Ascending aorta (tissue), 2 donors: ENCODE results near the gene PAM16. TPM values are rescaled to one million over a fixed set of nuclear protein-coding genes. Genes with fewer than 3 reads are reported as not detected.

Source experiments
- DNase-seq, 2 donors: peaks; one replicate each; pipeline ENCODE4 v3.0.0-alpha.2; 2019; ENCODE audit warnings: low spot score in 2 of 2
- H3K27ac ChIP-seq, 2 donors: fragments of 200-600 bp; sonication (generic); one replicate each; pipeline ENCODE4 v1.5.1; 2016 to 2017; ENCODE audit warnings: mild to moderate bottlenecking in 1 of 2
- H3K27me3 ChIP-seq: fragments of 200-600 bp; sonication (generic); one replicate; pipeline ENCODE4 v1.5.1; 2017
- H3K36me3 ChIP-seq, 2 donors: fragments of 200-600 bp; sonication (generic); one replicate each; pipeline ENCODE4 v1.5.1; 2016
- H3K4me1 ChIP-seq, 2 donors: fragments of 200-600 bp; sonication (generic); one replicate each; pipeline ENCODE4 v1.5.1; 2016 to 2017; ENCODE audit warnings: mild to moderate bottlenecking in 1 of 2
- H3K4me3 ChIP-seq, 2 donors: fragments of 200-600 bp; sonication (generic); one replicate each; pipeline ENCODE4 v1.5.1; 2016 to 2017; ENCODE audit warnings: mild to moderate bottlenecking in 1 of 2
- H3K9me3 ChIP-seq, 2 donors: fragments of 200-600 bp; sonication (generic); one replicate each; pipeline ENCODE4 v1.5.1; 2016
- CTCF ChIP-seq, 3 experiments: fragments of 200-600 bp in 2 of 3; fragments of 450-650 bp in 1 of 3; sonication (generic) in 2 of 3; IDR thresholded peaks; one replicate each; pipeline ENCODE4 v1.5.1; 2016 to 2019; ENCODE audit warnings: antibody characterized with exemption in 3 of 3, mild to moderate bottlenecking in 1 of 3, moderate library complexity in 1 of 3
- intact Hi-C: fragments of 100-400 bp; cut with DNase I; formaldehyde crosslinking; loops from one replicate; pipeline ENCODE4 v1.15.1; 2023
- total RNA-seq: library from RNA; depleted of rRNA; stranded (reverse); fragments of >200 nt; gene quantifications from one replicate; pipeline ENCODE4 v1.1.0, GENCODE V29; 2016

The PAM16 gene
- total RNA-seq, 1 donor from 2014 or later = 26.6 TPM

DNA sequence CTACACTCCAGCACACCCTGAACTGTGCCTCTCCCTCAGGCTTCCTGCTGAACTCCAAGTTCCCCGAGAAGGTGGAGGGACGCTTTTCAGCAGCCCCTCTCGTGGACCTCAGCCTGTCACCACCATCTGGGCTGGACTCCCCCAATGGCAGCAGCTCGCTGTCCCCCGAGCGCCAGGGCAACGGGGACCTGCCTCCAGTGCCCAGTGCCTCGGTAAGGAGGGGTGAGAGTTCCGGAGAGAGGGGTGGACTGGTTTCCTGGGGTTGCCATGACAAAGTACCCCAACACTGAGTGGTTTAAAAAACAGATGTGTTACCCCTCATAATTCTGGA is 17.8 kb downstream of the PAM16 start:
- H3K4me3 ChIP-seq = no peak overlapping the region
- DNase-seq = no peak
- no peak overlapping the region for H3K27ac ChIP-seq
- H3K27me3 ChIP-seq = no peaks in the 10 kb centered on the region
- H3K36me3 ChIP-seq = peaks cover 53 to 57% of the 10 kb centered on the region in 2 donors
- H3K9me3 ChIP-seq = no peaks in the 10 kb centered on the region
- H3K4me1 ChIP-seq = peaks cover 11 to 22% of the 10 kb centered on the region in 2 donors
- no peak for TF ChIP-seq CTCF (IDR thresholded peaks at IDR 0.05)
- intact Hi-C loops = no loop called here

GRCh38 chr16:4332623-4333307 is 18.4 kb downstream of the PAM16 start:
- DNase-seq = no peak
- Histone ChIP-seq H3K4me3 (no peak overlapping the region), H3K27me3 (no peaks in the 10 kb centered on the region), H3K9me3 (no peaks in the 10 kb centered on the region), H3K4me1 (peaks cover 16 to 28% of the 10 kb centered on the region in 2 donors), H3K27ac (no peak overlapping the region), H3K36me3 (peaks cover 51 to 52% of the 10 kb centered on the region in 2 donors)
- intact Hi-C loops = no loop called here
- TF ChIP-seq CTCF (IDR thresholded peaks at IDR 0.05) = no peak

- H3K4me3 ChIP-seq = no peak overlapping the region
- H3K9me3 ChIP-seq = no peaks in the 10 kb centered on the region
- peaks cover 45% of the 10 kb centered on the region in 2 donors for H3K36me3 ChIP-seq
- H3K27ac ChIP-seq = no peak overlapping the region
- DNase-seq = no peak
- H3K4me1 ChIP-seq = peaks cover 23 to 34% of the 10 kb centered on the region in 2 donors
- intact Hi-C loops = no loop called here
- TF ChIP-seq CTCF (IDR thresholded peaks at IDR 0.05) = no peak
- no peaks in the 10 kb centered on the region for H3K27me3 ChIP-seq
Observed at GRCh38 chr16:4332083-4332482, 19.0 kb downstream of the PAM16 start.

DNA sequence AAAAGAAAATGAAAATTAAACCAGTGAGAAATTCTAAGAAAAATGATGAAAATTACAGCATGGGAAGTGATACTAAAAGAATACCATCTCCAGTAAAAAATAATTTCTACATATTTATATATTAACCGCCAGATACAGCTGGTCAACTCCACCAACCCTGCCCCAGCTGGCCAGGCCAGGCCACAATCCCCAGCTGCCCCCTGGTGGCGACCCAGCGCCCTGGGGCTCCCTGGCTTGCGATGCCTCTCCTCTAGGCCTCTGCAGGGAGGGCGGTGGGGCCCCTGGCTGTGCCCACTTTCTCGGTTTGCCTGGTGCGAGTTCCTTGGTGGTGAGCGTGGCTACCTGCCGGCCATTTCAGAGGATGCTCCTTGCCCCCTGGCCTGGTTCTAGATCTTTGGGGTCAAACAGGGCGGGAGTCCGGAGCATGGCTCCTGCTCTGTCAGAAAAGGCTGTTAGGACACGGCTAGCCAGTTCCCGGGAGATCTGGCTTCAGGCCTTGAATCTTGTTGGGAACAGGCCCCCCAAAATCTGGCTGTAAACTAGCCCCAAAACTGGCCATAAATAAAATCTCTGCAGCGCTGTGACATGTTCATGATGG is 20.7 kb downstream of the PAM16 start:
- Histone ChIP-seq H3K36me3 (peaks cover 28 to 29% of the 10 kb centered on the region in 2 donors), H3K9me3 (no peaks in the 10 kb centered on the region), H3K4me1 (peaks cover 27 to 39% of the 10 kb centered on the region in 2 donors), H3K27ac (peak overlapping the region; percentile 21 to 94), H3K4me3 (no peak overlapping the region), H3K27me3 (no peaks in the 10 kb centered on the region)
- peak in 1 of 2 donors; percentile 91 for DNase-seq
- TF ChIP-seq CTCF (IDR thresholded peaks at IDR 0.05) = peak; percentile 89 to 97 (median 95)
- intact Hi-C loops = loop anchor here (1.0 to 2.0 kb wide), 3 partner anchors 42 to 130 kb away; no protein-coding TSS in a partner anchor

- Histone ChIP-seq H3K27me3 (no peaks in the 10 kb centered on the region), H3K27ac (peak overlapping the region; percentile 93 to 94), H3K9me3 (no peaks in the 10 kb centered on the region), H3K4me3 (peak overlapping the region; percentile 53 to 61), H3K36me3 (peaks cover 17 to 18% of the 10 kb centered on the region in 2 donors), H3K4me1 (peaks cover 40 to 51% of the 10 kb centered on the region in 2 donors)
- intact Hi-C loops = loop anchor here (10.0 kb wide), 1 partner anchor 384 kb away; no protein-coding TSS in a partner anchor
- no peak for DNase-seq
- TF ChIP-seq CTCF (IDR thresholded peaks at IDR 0.05) = no peak
Observed at GRCh38 chr16:4328782-4329775, 22.0 kb downstream of the PAM16 start.
